ENCODE results near the gene PIGN. TPM values are rescaled to one million over a fixed set of nuclear protein-coding genes. Genes with fewer than 3 reads are reported as not detected.

The PIGN gene
- total RNA-seq, 2 donors from 2014 or later = 38.2 to 48.8 TPM

- no peak overlapping the region for H3K27ac ChIP-seq (ENCODE audit: low read depth, low read length)
- no peaks in the 10 kb centered on the region for H3K27me3 ChIP-seq (ENCODE audit: control insufficient read depth, insufficient read depth, low read length, poor library complexity, severe bottlenecking)
- WGBS, 2 experiments (ENCODE audit: insufficient coverage in 1 of 2, insufficient read length in 1 of 2) = 96% methylated on average over 3 to 4 of the region's 4 CpGs
- H3K9ac ChIP-seq (ENCODE audit: extremely low read depth, low read length, poor library complexity, severe bottlenecking) = no peak overlapping the region
- TF ChIP-seq CTCF (conservative IDR thresholded peaks at IDR 0.05) = no peak
- no peaks in the 10 kb centered on the region for H3K4me1 Mint-ChIP-seq
- no peak for DNase-seq
- H3K36me3 ChIP-seq (ENCODE audit: control insufficient read depth, insufficient read depth, low read length) = peaks cover 3% of the 10 kb centered on the region
- no peaks in the 10 kb centered on the region for H3K27me3 Mint-ChIP-seq (ENCODE audit: insufficient read depth)
- no peaks in the 10 kb centered on the region for H3K9me3 ChIP-seq (ENCODE audit: control insufficient read depth, low read length)
- H3K4me3 ChIP-seq (ENCODE audit: low read length) = no peak overlapping the region
- H3K4me1 ChIP-seq (ENCODE audit: control insufficient read depth, insufficient read depth, low read length) = no peaks in the 10 kb centered on the region
- no peak overlapping the region for H3K27ac Mint-ChIP-seq
- peaks cover 1% of the 10 kb centered on the region for H3K36me3 Mint-ChIP-seq (ENCODE audit: low read depth)
- H3K4me3 Mint-ChIP-seq = no peak overlapping the region
- no peaks in the 10 kb centered on the region for H3K9me3 Mint-ChIP-seq
Observed at GRCh38 chr18:62179213-62179612, 7.6 kb downstream of the PIGN start.

GRCh38 chr18:62177271-62177670 lies 9.6 kb downstream of the PIGN start:
- H3K9ac ChIP-seq (ENCODE audit: extremely low read depth, low read length, poor library complexity, severe bottlenecking) = no peak overlapping the region
- H3K36me3 ChIP-seq (ENCODE audit: control insufficient read depth, insufficient read depth, low read length) = peaks cover 3% of the 10 kb centered on the region
- TF ChIP-seq CTCF (conservative IDR thresholded peaks at IDR 0.05) = no peak
- peaks cover 3% of the 10 kb centered on the region for H3K36me3 Mint-ChIP-seq (ENCODE audit: low read depth)
- no peak overlapping the region for H3K4me3 ChIP-seq (ENCODE audit: low read length)
- H3K4me1 ChIP-seq (ENCODE audit: control insufficient read depth, insufficient read depth, low read length) = no peaks in the 10 kb centered on the region
- 82 to 95% methylated on average over 2 to 3 of the region's 3 CpGs for WGBS, 2 experiments (ENCODE audit: insufficient coverage in 1 of 2, insufficient read length in 1 of 2)
- no peaks in the 10 kb centered on the region for H3K27me3 ChIP-seq (ENCODE audit: control insufficient read depth, insufficient read depth, low read length, poor library complexity, severe bottlenecking)
- H3K4me1 Mint-ChIP-seq = no peaks in the 10 kb centered on the region
- H3K27me3 Mint-ChIP-seq (ENCODE audit: insufficient read depth) = no peaks in the 10 kb centered on the region
- H3K9me3 ChIP-seq (ENCODE audit: control insufficient read depth, low read length) = no peaks in the 10 kb centered on the region
- no peak for DNase-seq
- H3K27ac Mint-ChIP-seq = no peak overlapping the region
- no peak overlapping the region for H3K27ac ChIP-seq (ENCODE audit: low read depth, low read length)
- H3K4me3 Mint-ChIP-seq = no peak overlapping the region
- H3K9me3 Mint-ChIP-seq = no peaks in the 10 kb centered on the region

GRCh38 chr18:62175521-62175920 lies 11.3 kb downstream of the PIGN start:
- H3K4me3 ChIP-seq (ENCODE audit: low read length) = no peak overlapping the region
- H3K9me3 ChIP-seq (ENCODE audit: control insufficient read depth, low read length) = no peaks in the 10 kb centered on the region
- H3K27me3 Mint-ChIP-seq (ENCODE audit: insufficient read depth) = no peaks in the 10 kb centered on the region
- DNase-seq = no peak
- H3K4me1 ChIP-seq (ENCODE audit: control insufficient read depth, insufficient read depth, low read length) = no peaks in the 10 kb centered on the region
- H3K36me3 ChIP-seq (ENCODE audit: control insufficient read depth, insufficient read depth, low read length) = peaks cover 3% of the 10 kb centered on the region
- no peak overlapping the region for H3K9ac ChIP-seq (ENCODE audit: extremely low read depth, low read length, poor library complexity, severe bottlenecking)
- no peaks in the 10 kb centered on the region for H3K27me3 ChIP-seq (ENCODE audit: control insufficient read depth, insufficient read depth, low read length, poor library complexity, severe bottlenecking)
- 67 to 100% methylated on average over 1 to 2 of the region's 3 CpGs for WGBS, 2 experiments (ENCODE audit: insufficient coverage in 1 of 2, insufficient read length in 1 of 2)
- TF ChIP-seq CTCF (conservative IDR thresholded peaks at IDR 0.05) = no peak
- H3K27ac ChIP-seq (ENCODE audit: low read depth, low read length) = no peak overlapping the region
- H3K4me3 Mint-ChIP-seq = no peak overlapping the region
- no peak overlapping the region for H3K27ac Mint-ChIP-seq
- no peaks in the 10 kb centered on the region for H3K9me3 Mint-ChIP-seq
- H3K4me1 Mint-ChIP-seq = no peaks in the 10 kb centered on the region
- peaks cover 3% of the 10 kb centered on the region for H3K36me3 Mint-ChIP-seq (ENCODE audit: low read depth)

Data from endodermal cell (in vitro differentiated cells).